ENCODE data around the gene ARHGAP26. TPM values are rescaled to one million over a fixed set of nuclear protein-coding genes. Genes with fewer than 3 reads are reported as not detected.

Gene ARHGAP26
- total and polyA plus RNA-seq, 2 experiments from 2014 or later, result 9.5 to 16.8 TPM

DNA sequence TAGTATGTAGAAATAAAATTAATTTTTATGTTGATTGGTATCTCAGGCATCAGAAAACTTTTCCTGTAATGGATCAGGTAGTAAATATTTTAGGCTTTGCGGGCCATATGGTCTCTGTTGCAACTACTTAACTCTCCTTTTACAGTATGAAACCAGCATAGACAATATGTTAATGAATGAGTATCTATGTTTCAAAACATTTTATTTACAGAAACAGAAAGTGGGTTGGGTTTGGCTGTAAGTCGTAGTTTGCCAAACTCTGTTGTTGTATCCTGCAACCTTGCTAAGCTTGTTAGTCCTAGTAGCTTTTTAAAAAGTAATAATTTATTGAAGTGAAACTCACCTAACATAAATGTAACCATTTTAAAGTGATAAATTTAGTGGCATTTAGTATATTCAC is 501.3 kb downstream of the ARHGAP26 start (continued):
- TF ChIP-seq, protein P1, sequence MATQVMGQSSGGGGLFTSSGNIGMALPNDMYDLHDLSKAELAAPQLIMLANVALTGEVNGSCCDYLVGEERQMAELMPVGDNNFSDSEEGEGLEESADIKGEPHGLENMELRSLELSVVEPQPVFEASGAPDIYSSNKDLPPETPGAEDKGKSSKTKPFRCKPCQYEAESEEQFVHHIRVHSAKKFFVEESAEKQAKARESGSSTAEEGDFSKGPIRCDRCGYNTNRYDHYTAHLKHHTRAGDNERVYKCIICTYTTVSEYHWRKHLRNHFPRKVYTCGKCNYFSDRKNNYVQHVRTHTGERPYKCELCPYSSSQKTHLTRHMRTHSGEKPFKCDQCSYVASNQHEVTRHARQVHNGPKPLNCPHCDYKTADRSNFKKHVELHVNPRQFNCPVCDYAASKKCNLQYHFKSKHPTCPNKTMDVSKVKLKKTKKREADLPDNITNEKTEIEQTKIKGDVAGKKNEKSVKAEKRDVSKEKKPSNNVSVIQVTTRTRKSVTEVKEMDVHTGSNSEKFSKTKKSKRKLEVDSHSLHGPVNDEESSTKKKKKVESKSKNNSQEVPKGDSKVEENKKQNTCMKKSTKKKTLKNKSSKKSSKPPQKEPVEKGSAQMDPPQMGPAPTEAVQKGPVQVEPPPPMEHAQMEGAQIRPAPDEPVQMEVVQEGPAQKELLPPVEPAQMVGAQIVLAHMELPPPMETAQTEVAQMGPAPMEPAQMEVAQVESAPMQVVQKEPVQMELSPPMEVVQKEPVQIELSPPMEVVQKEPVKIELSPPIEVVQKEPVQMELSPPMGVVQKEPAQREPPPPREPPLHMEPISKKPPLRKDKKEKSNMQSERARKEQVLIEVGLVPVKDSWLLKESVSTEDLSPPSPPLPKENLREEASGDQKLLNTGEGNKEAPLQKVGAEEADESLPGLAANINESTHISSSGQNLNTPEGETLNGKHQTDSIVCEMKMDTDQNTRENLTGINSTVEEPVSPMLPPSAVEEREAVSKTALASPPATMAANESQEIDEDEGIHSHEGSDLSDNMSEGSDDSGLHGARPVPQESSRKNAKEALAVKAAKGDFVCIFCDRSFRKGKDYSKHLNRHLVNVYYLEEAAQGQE (IDR thresholded peaks at IDR 0.05; ENCODE audit: unreplicated experiment), result no peak
- TF ChIP-seq, protein P2, sequence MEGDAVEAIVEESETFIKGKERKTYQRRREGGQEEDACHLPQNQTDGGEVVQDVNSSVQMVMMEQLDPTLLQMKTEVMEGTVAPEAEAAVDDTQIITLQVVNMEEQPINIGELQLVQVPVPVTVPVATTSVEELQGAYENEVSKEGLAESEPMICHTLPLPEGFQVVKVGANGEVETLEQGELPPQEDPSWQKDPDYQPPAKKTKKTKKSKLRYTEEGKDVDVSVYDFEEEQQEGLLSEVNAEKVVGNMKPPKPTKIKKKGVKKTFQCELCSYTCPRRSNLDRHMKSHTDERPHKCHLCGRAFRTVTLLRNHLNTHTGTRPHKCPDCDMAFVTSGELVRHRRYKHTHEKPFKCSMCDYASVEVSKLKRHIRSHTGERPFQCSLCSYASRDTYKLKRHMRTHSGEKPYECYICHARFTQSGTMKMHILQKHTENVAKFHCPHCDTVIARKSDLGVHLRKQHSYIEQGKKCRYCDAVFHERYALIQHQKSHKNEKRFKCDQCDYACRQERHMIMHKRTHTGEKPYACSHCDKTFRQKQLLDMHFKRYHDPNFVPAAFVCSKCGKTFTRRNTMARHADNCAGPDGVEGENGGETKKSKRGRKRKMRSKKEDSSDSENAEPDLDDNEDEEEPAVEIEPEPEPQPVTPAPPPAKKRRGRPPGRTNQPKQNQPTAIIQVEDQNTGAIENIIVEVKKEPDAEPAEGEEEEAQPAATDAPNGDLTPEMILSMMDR (conservative IDR thresholded peaks at IDR 0.05; ENCODE audit: low read depth in 2 of 2), result no peak
- TF ChIP-seq POLR2AphosphoS5 (IDR thresholded peaks at IDR 0.05; ENCODE audit: low read depth) (no peak), NANOG (IDR thresholded peaks at IDR 0.05; ENCODE audit: borderline replicate concordance) (no peak), ZNF114 (CRISPR knock-in tag; IDR thresholded peaks at IDR 0.05) (no peak), JUNB (IDR thresholded peaks at IDR 0.05; ENCODE audit: unreplicated experiment) (no peak)

DNA sequence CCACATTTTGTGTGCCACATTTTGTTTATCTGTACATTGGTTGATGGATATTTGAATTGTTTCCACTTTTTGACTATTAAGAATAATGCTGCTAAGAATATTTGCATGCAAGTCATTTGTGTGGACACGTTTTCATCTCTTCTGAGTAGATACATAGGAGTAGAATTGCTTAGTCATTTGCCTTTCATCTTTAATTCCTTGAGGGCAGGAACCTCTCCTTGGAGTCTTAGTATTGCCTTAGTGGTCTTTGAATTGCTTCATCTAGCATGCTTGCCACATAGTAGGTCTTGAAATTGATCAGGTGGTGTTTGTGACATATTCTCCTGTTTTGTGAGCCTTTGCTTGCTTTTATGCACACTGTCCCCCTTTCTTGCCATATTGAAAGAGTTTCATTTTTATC is 504.8 kb downstream of the ARHGAP26 start:
- no peak overlapping the region for H3K27ac ChIP-seq (ENCODE audit: low read depth)
- H4K20me1 ChIP-seq (replicated peaks; ENCODE audit: insufficient read depth), result no peaks in the 10 kb centered on the region
- peaks cover 16% of the 10 kb centered on the region for H3K4me1 Mint-ChIP-seq
- H3K36me3 Mint-ChIP-seq (ENCODE audit: low read depth), result no peaks in the 10 kb centered on the region
- H3K9me3 Mint-ChIP-seq, result no peaks in the 10 kb centered on the region
- no peaks in the 10 kb centered on the region for H3F3A ChIP-seq (replicated peaks; ENCODE audit: low read depth)
- no peak overlapping the region for H2AFZ ChIP-seq
- peaks cover 9% of the 10 kb centered on the region for H3K4me1 ChIP-seq (ENCODE audit: insufficient read depth)
- no peak overlapping the region for H3K4me3 ChIP-seq
- no peak for TF ChIP-seq ZNF331 (CRISPR knock-in tag; IDR thresholded peaks at IDR 0.05; ENCODE audit: low read depth)
- no peak for TF ChIP-seq NANOG (IDR thresholded peaks at IDR 0.05; ENCODE audit: borderline replicate concordance)
- TF ChIP-seq JUNB (IDR thresholded peaks at IDR 0.05; ENCODE audit: unreplicated experiment), result no peak
- TF ChIP-seq, protein P2 (conservative IDR thresholded peaks at IDR 0.05; ENCODE audit: low read depth in 2 of 2), result no peak
- peak overlapping the region; percentile 14; the same call in 1 of the 2 replicates for H3K27ac Mint-ChIP-seq
- ATAC-seq (no peak), DNase-seq (ENCODE audit: low spot score) (no peak)
- H3K4me2 ChIP-seq, result no peak overlapping the region
- no peaks in the 10 kb centered on the region for H3K9me2 ChIP-seq (ENCODE audit: insufficient read depth)
- no peaks in the 10 kb centered on the region for H3K27me3 ChIP-seq (ENCODE audit: insufficient read depth)
- no peak overlapping the region for H3K4me3 Mint-ChIP-seq
- H3K79me2 ChIP-seq (replicated peaks; ENCODE audit: insufficient read depth), result no peaks in the 10 kb centered on the region
- no peaks in the 10 kb centered on the region for H3K36me3 ChIP-seq (ENCODE audit: insufficient read depth)
- no peaks in the 10 kb centered on the region for H3K27me3 Mint-ChIP-seq (ENCODE audit: insufficient read depth, low read depth, poor library complexity)

Data from GM23338 (cell line).